NCI-H1417 treated with DMSO at 0.1 percent for 48 hours (cell line): Measurements from ENCODE around the gene EEIG1.

Source experiments
- DNase-seq: peaks from one replicate; lab custom pipeline; 2025; lab: John Stamatoyannopoulos, UW

EEIG1 gene

GRCh38 chr9:128001151-128001778 lies 20.5 kb upstream of the EEIG1 start:
- DNase-seq: no peak

- no peak for DNase-seq
These were observed 18.7 kb upstream of the EEIG1 start for GRCh38 chr9:127999461-127999860.

GRCh38 chr9:127993721-127994120 lies 12.9 kb upstream of the EEIG1 start:
- no peak for DNase-seq

GRCh38 chr9:127991757-127992274 lies 11.0 kb upstream of the EEIG1 start:
- no peak for DNase-seq

GRCh38 chr9:127991017-127991756 lies 10.4 kb upstream of the EEIG1 start:
- DNase-seq: peak; percentile 85

- no peak for DNase-seq
These were observed 9.8 kb upstream of the EEIG1 start for GRCh38 chr9:127990554-127990953.

GRCh38 chr9:127989094-127989493 lies 8.3 kb upstream of the EEIG1 start:
- DNase-seq: no peak

- no peak for DNase-seq
These were observed 6.4 kb upstream of the EEIG1 start for GRCh38 chr9:127987103-127987614.

GRCh38 chr9:127985011-127985410 lies 4.2 kb upstream of the EEIG1 start:
- no peak for DNase-seq

- DNase-seq: no peak
These were observed 3.1 kb upstream of the EEIG1 start for GRCh38 chr9:127983847-127984289.

- no peak for DNase-seq
These were observed 2.1 kb upstream of the EEIG1 start for GRCh38 chr9:127982912-127983311.

GRCh38 chr9:127981559-127982121 lies 851 bp upstream of the EEIG1 start:
- DNase-seq: no peak

GRCh38 chr9:127980060-127980705 lies 606 bp downstream of the EEIG1 start:
- DNase-seq: no peak

- no peak for DNase-seq
These were observed 1.3 kb downstream of the EEIG1 start for GRCh38 chr9:127979333-127980059.

- DNase-seq: no peak
These were observed 1.8 kb downstream of the EEIG1 start for GRCh38 chr9:127979015-127979332.

GRCh38 chr9:127977884-127978647 lies 2.7 kb downstream of the EEIG1 start:
- DNase-seq: no peak

- no peak for DNase-seq
These were observed 3.5 kb downstream of the EEIG1 start for GRCh38 chr9:127977009-127977883.

GRCh38 chr9:127976498-127976897 lies 4.3 kb downstream of the EEIG1 start:
- peak; percentile 45 for DNase-seq

GRCh38 chr9:127975376-127976315 lies 5.1 kb downstream of the EEIG1 start:
- DNase-seq: no peak
